ENCODE measurements around the gene DUSP6.

- TF ChIP-seq, protein P1, sequence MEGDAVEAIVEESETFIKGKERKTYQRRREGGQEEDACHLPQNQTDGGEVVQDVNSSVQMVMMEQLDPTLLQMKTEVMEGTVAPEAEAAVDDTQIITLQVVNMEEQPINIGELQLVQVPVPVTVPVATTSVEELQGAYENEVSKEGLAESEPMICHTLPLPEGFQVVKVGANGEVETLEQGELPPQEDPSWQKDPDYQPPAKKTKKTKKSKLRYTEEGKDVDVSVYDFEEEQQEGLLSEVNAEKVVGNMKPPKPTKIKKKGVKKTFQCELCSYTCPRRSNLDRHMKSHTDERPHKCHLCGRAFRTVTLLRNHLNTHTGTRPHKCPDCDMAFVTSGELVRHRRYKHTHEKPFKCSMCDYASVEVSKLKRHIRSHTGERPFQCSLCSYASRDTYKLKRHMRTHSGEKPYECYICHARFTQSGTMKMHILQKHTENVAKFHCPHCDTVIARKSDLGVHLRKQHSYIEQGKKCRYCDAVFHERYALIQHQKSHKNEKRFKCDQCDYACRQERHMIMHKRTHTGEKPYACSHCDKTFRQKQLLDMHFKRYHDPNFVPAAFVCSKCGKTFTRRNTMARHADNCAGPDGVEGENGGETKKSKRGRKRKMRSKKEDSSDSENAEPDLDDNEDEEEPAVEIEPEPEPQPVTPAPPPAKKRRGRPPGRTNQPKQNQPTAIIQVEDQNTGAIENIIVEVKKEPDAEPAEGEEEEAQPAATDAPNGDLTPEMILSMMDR (IDR thresholded peaks at IDR 0.05; ENCODE audit: low read length): no peak
- TF ChIP-seq EZH2 (optimal IDR thresholded peaks at IDR 0.05; ENCODE audit: low read depth, low read length): no peak
- TF ChIP-seq EZH2phosphoT487 (IDR thresholded peaks at IDR 0.05; ENCODE audit: low read length): no peak
Observed at GRCh38 chr12:89328151-89329030, 23.9 kb downstream of the DUSP6 start.
